A673 (cell line): Measurements from ENCODE around the gene PIP5K1A.
"Not testable (repeated sequence)": the region's sequence is repeated elsewhere in the genome, so short reads cannot be mapped to it uniquely, and the experiment has no call there.

ENCODE experiments used
- CTCF ChIP-seq: fragments of 300-800, 200-600 bp; sonication (generic); conservative IDR thresholded peaks from 2 replicates; pipeline ENCODE4 v1.5.1; 2017; ENCODE audit warnings: low read depth, mild to moderate bottlenecking, antibody characterized with exemption, low read length, moderate library complexity, mixed read lengths
- EZH2 ChIP-seq: fragments of 200-600 bp; sonication (generic); IDR thresholded peaks from 2 replicates; pipeline ENCODE4 v1.6.1; 2017; ENCODE audit warnings: borderline replicate concordance, low read depth, mild to moderate bottlenecking, mixed read lengths, antibody characterized with exemption, low read length; ENCODE audit not compliant: poor library complexity, severe bottlenecking

GRCh38 chr1:151188667-151189066 is 9.7 kb upstream of the PIP5K1A start:
- not testable (repeated sequence) for TF ChIP-seq EZH2, CTCF
